ENCODE measurements around the gene EPHB2. TPM values are rescaled to one million over a fixed set of nuclear protein-coding genes. Genes with fewer than 3 reads are reported as not detected.
A peak's percentile ranks its signal among the peaks of the same experiment; 100 is the strongest.

EPHB2 gene
- polyA plus RNA-seq, 1 donor from 2014 or later = not detected

GRCh38 chr1:22953740-22954141 is 243.1 kb downstream of the EPHB2 start:
- Mint-ChIP-seq H3K27me3 (peaks cover 13% of the 10 kb centered on the region), H3K36me3 (peaks cover 2% of the 10 kb centered on the region), H3K9me3 (peaks cover 0 to 2% (median 0%) of the 10 kb centered on the region in 3 donors), H3K4me3 (no peak overlapping the region), H3K27ac (no peak overlapping the region), H3K4me1 (peaks cover 0 to 2% (median 2%) of the 10 kb centered on the region in 3 donors)

- H3K27ac Mint-ChIP-seq = no peak overlapping the region
- H3K9me3 Mint-ChIP-seq = peaks cover 0 to 2% (median 0%) of the 10 kb centered on the region in 3 donors
- H3K4me3 Mint-ChIP-seq = no peak overlapping the region
- peaks cover 0 to 2% (median 2%) of the 10 kb centered on the region in 3 donors for H3K4me1 Mint-ChIP-seq
- H3K27me3 Mint-ChIP-seq = peaks cover 13% of the 10 kb centered on the region
- peaks cover 2% of the 10 kb centered on the region for H3K36me3 Mint-ChIP-seq
These were observed 244.5 kb downstream of the EPHB2 start for GRCh38 chr1:22955146-22955545.

GRCh38 chr1:22957066-22957465 is 246.4 kb downstream of the EPHB2 start:
- Mint-ChIP-seq H3K27me3 (peaks cover 13% of the 10 kb centered on the region), H3K9me3 (peaks cover 0 to 2% (median 0%) of the 10 kb centered on the region in 3 donors), H3K36me3 (no peaks in the 10 kb centered on the region), H3K4me1 (no peaks in the 10 kb centered on the region), H3K4me3 (no peak overlapping the region), H3K27ac (no peak overlapping the region)

- H3K36me3 Mint-ChIP-seq = no peaks in the 10 kb centered on the region
- H3K4me3 Mint-ChIP-seq = no peak overlapping the region
- H3K27me3 Mint-ChIP-seq = peaks cover 13% of the 10 kb centered on the region
- H3K4me1 Mint-ChIP-seq = no peaks in the 10 kb centered on the region
- peaks cover 0 to 2% (median 0%) of the 10 kb centered on the region in 3 donors for H3K9me3 Mint-ChIP-seq
- H3K27ac Mint-ChIP-seq = no peak overlapping the region
These were observed 247.9 kb downstream of the EPHB2 start for GRCh38 chr1:22958556-22958955.

GRCh38 chr1:22959545-22960360 is 249.1 kb downstream of the EPHB2 start:
- Mint-ChIP-seq H3K4me1 (no peaks in the 10 kb centered on the region), H3K27ac (no peak overlapping the region), H3K4me3 (no peak overlapping the region), H3K9me3 (peaks cover 0 to 4% (median 0%) of the 10 kb centered on the region in 3 donors), H3K36me3 (no peaks in the 10 kb centered on the region), H3K27me3 (peaks cover 8% of the 10 kb centered on the region)

GRCh38 chr1:22962558-22962957 is 251.9 kb downstream of the EPHB2 start:
- no peaks in the 10 kb centered on the region for H3K4me1 Mint-ChIP-seq
- no peak overlapping the region for H3K27ac Mint-ChIP-seq
- H3K9me3 Mint-ChIP-seq = peaks cover 3 to 14% (median 4%) of the 10 kb centered on the region in 3 donors
- no peak overlapping the region for H3K4me3 Mint-ChIP-seq
- H3K36me3 Mint-ChIP-seq = peaks cover 2% of the 10 kb centered on the region
- H3K27me3 Mint-ChIP-seq = peaks cover 10% of the 10 kb centered on the region

GRCh38 chr1:22963044-22963677 is 252.5 kb downstream of the EPHB2 start:
- Mint-ChIP-seq H3K4me3 (no peak overlapping the region), H3K36me3 (peaks cover 2% of the 10 kb centered on the region), H3K9me3 (peaks cover 3 to 14% (median 4%) of the 10 kb centered on the region in 3 donors), H3K27me3 (peaks cover 10% of the 10 kb centered on the region), H3K4me1 (no peaks in the 10 kb centered on the region), H3K27ac (no peak overlapping the region)

- peaks cover 25% of the 10 kb centered on the region for H3K27me3 Mint-ChIP-seq
- H3K36me3 Mint-ChIP-seq = peaks cover 4% of the 10 kb centered on the region
- H3K4me3 Mint-ChIP-seq = peak overlapping the region in 1 of 4 donors; percentile 23
- no peak overlapping the region for H3K27ac Mint-ChIP-seq
- no peaks in the 10 kb centered on the region for H3K4me1 Mint-ChIP-seq
- peaks cover 4 to 14% (median 6%) of the 10 kb centered on the region in 3 donors for H3K9me3 Mint-ChIP-seq
These were observed 255.7 kb downstream of the EPHB2 start for GRCh38 chr1:22966309-22966708.

- Mint-ChIP-seq H3K4me3 (no peak overlapping the region), H3K27ac (no peak overlapping the region), H3K9me3 (peaks cover 4 to 14% (median 6%) of the 10 kb centered on the region in 3 donors), H3K27me3 (peaks cover 38% of the 10 kb centered on the region), H3K36me3 (peaks cover 4% of the 10 kb centered on the region), H3K4me1 (no peaks in the 10 kb centered on the region)
These were observed 257.2 kb downstream of the EPHB2 start for GRCh38 chr1:22967833-22968232.

GRCh38 chr1:22969304-22969709 is 258.7 kb downstream of the EPHB2 start:
- Mint-ChIP-seq H3K27me3 (peaks cover 37% of the 10 kb centered on the region), H3K27ac (no peak overlapping the region), H3K4me3 (no peak overlapping the region), H3K9me3 (peaks cover 3 to 14% (median 6%) of the 10 kb centered on the region in 3 donors), H3K4me1 (no peaks in the 10 kb centered on the region), H3K36me3 (peaks cover 4% of the 10 kb centered on the region)

GRCh38 chr1:22970096-22970495 is 259.5 kb downstream of the EPHB2 start:
- Mint-ChIP-seq H3K4me3 (no peak overlapping the region), H3K27me3 (peaks cover 39% of the 10 kb centered on the region), H3K27ac (no peak overlapping the region), H3K36me3 (peaks cover 4% of the 10 kb centered on the region), H3K9me3 (peaks cover 3 to 14% (median 6%) of the 10 kb centered on the region in 3 donors), H3K4me1 (no peaks in the 10 kb centered on the region)

Other genes starting within 250 kb of the EPHB2 start
- not detected for gene EPHA8, start 147.3 kb upstream of the EPHB2 start, polyA plus RNA-seq
- not detected for gene C1QA, start 74.2 kb upstream of the EPHB2 start, polyA plus RNA-seq
- gene C1QC, start 67.2 kb upstream of the EPHB2 start, polyA plus RNA-seq = not detected
- gene C1QB, start 57.6 kb upstream of the EPHB2 start, polyA plus RNA-seq = not detected